Measurements from ENCODE around the gene MRRF.
"Not testable (repeated sequence)": the region's sequence is repeated elsewhere in the genome, so short reads cannot be mapped to it uniquely, and the experiment has no call there.

MRRF gene

DNA sequence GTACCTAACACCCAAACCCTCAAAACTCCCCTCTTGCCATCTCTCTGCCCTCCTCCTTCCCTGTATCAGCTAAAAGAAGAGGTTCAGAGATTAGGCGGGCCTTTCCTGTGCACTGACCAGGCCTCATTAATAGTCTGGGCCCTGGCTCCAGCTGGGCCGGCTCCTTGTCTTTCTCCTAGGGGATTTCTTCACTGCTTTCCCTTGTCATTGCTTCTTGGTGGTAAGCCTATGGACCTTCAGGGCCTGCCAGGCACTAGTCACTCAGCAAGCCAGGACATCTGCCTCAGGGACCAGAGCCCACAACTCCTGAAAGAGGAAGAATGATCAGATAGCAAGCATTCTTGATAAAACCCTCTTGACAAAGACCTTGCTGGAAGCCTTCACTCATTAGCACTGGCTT is 50.9 kb downstream of the MRRF start:
- POLR2A ChIA-PET, result no interaction called here
- CTCF ChIA-PET, result no interaction called here
- TF ChIP-seq CTBP1 (IDR thresholded peaks at IDR 0.05; ENCODE audit: borderline replicate concordance) (no peak), ELF4 (IDR thresholded peaks at IDR 0.05) (no peak), TARDBP (IDR thresholded peaks at IDR 0.05) (no peak), BHLHE40 (IDR thresholded peaks at IDR 0.05; ENCODE audit: borderline replicate concordance) (no peak), L3MBTL2 (conservative IDR thresholded peaks at IDR 0.05) (no peak), ARNT (IDR thresholded peaks at IDR 0.05) (no peak), FOXK2 (IDR thresholded peaks at IDR 0.05) (no peak), LEF1 (IDR thresholded peaks at IDR 0.05; ENCODE audit: borderline replicate concordance) (no peak), FOXM1 (IDR thresholded peaks at IDR 0.05; ENCODE audit: borderline replicate concordance) (no peak), ZNF384 (IDR thresholded peaks at IDR 0.05) (no peak), FOXA1 (IDR thresholded peaks at IDR 0.05) (no peak), HDGF (IDR thresholded peaks at IDR 0.05; ENCODE audit: borderline replicate concordance) (no peak), SUZ12 (IDR thresholded peaks at IDR 0.05) (no peak), NFRKB (IDR thresholded peaks at IDR 0.05) (no peak), SP1 (IDR thresholded peaks at IDR 0.05) (no peak)
- TF ChIP-seq, protein P1, sequence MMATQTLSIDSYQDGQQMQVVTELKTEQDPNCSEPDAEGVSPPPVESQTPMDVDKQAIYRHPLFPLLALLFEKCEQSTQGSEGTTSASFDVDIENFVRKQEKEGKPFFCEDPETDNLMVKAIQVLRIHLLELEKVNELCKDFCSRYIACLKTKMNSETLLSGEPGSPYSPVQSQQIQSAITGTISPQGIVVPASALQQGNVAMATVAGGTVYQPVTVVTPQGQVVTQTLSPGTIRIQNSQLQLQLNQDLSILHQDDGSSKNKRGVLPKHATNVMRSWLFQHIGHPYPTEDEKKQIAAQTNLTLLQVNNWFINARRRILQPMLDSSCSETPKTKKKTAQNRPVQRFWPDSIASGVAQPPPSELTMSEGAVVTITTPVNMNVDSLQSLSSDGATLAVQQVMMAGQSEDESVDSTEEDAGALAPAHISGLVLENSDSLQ (IDR thresholded peaks at IDR 0.05), result no peak
- no peak for DNase-seq (ENCODE audit: extremely low spot score)

DNA sequence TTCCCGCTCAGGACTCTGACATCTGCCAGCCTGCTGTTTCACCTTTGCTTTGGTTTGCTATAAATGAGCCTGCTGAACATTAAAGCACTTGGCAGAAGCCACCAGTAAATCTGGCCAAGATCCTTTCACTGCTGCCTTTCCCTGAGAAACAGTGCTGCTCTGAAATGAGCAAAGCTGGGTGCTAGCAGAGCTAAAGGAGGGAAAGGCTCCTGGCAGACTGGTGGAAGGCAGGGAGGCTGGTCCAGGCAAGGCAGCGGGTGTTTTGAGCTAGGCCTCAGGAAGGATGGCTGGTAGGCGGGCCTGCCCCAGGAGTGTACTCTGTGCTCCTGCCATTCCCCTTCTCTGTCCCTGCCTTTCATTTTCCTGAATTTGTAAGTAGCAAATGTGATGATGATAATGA is 53.6 kb downstream of the MRRF start:
- ChIA-PET CTCF (no interaction called here), POLR2A (no interaction called here)
- no peak for DNase-seq (ENCODE audit: extremely low spot score)
- no peak for TF ChIP-seq LEF1 (IDR thresholded peaks at IDR 0.05; ENCODE audit: borderline replicate concordance)

DNA sequence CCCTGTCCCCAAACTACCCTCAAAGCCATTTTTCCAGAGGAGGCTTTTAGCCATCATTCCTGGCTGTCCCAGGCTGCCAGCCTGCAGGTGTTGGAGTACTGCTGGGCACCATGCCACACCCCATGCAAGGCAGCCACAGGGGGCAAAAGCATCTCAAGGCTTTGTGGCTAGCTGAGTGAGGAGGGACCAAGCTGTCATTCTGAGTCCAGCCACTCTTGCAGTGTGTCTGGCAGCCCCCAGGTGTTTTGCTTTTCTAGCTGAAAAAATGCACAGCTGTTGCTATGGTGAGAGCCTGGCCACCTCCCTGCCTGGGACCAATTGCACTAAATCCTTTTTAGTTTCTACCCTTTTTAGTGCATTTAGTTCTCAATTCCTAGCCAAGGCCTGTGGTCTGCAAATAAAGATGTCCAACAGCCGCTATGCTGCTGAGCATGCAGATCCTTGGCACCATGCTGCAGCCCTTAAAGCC is 55.8 kb downstream of the MRRF start:
- CTCF ChIA-PET, result no interaction called here

DNA sequence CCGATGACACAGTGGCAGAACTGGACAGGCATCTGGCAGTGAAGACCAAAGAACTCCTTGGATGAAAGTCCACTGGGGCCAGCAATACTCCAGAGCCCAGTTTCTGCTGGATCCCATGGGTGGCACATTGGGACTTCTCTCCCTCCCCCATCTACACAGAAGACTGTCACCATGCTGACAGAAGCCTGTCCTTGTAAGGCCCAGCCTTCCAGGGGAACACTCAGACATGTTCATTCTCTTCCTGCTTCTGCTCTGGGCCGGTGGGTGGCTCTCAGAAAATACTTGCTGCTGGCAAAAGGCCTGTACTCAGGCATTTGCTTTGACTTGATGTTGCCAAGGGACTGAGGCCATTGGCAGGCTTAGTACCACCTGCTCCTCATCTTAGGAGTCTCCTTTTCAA is 57.9 kb downstream of the MRRF start:
- POLR2A ChIA-PET, result no interaction called here
- CTCF ChIA-PET, result no interaction called here
- TF ChIP-seq FOXA1 (IDR thresholded peaks at IDR 0.05), result no peak
- TF ChIP-seq NFRKB (IDR thresholded peaks at IDR 0.05), result no peak
- TF ChIP-seq HDGF (IDR thresholded peaks at IDR 0.05; ENCODE audit: borderline replicate concordance), result no peak
- no peak for TF ChIP-seq SUZ12 (IDR thresholded peaks at IDR 0.05)
- TF ChIP-seq ELF4 (IDR thresholded peaks at IDR 0.05), result no peak
- no peak for TF ChIP-seq LEF1 (IDR thresholded peaks at IDR 0.05; ENCODE audit: borderline replicate concordance)
- TF ChIP-seq FOXM1 (IDR thresholded peaks at IDR 0.05; ENCODE audit: borderline replicate concordance), result no peak
- TF ChIP-seq FOXK2 (IDR thresholded peaks at IDR 0.05), result no peak
- no peak for TF ChIP-seq CTBP1 (IDR thresholded peaks at IDR 0.05; ENCODE audit: borderline replicate concordance)
- no peak for TF ChIP-seq ZNF384 (IDR thresholded peaks at IDR 0.05)
- DNase-seq (ENCODE audit: extremely low spot score), result no peak

More for the DNA sequence above, 55.8 kb downstream of the MRRF start:
- POLR2A ChIA-PET, result no interaction called here
- TF ChIP-seq L3MBTL2 (conservative IDR thresholded peaks at IDR 0.05), result no peak
- TF ChIP-seq LEF1 (IDR thresholded peaks at IDR 0.05; ENCODE audit: borderline replicate concordance), result no peak
- no peak for TF ChIP-seq FOXK2 (IDR thresholded peaks at IDR 0.05)
- no peak for TF ChIP-seq ZNF384 (IDR thresholded peaks at IDR 0.05)
- TF ChIP-seq NFRKB (IDR thresholded peaks at IDR 0.05), result no peak
- TF ChIP-seq FOXA1 (IDR thresholded peaks at IDR 0.05), result no peak
- TF ChIP-seq ELF4 (IDR thresholded peaks at IDR 0.05), result no peak
- TF ChIP-seq CTBP1 (IDR thresholded peaks at IDR 0.05; ENCODE audit: borderline replicate concordance), result no peak
- TF ChIP-seq, protein P1 (IDR thresholded peaks at IDR 0.05), result no peak
- TF ChIP-seq FOXM1 (IDR thresholded peaks at IDR 0.05; ENCODE audit: borderline replicate concordance), result no peak
- TF ChIP-seq BHLHE40 (IDR thresholded peaks at IDR 0.05; ENCODE audit: borderline replicate concordance), result no peak
- TF ChIP-seq ARNT (IDR thresholded peaks at IDR 0.05), result no peak
- no peak for TF ChIP-seq SP1 (IDR thresholded peaks at IDR 0.05)
- TF ChIP-seq HDGF (IDR thresholded peaks at IDR 0.05; ENCODE audit: borderline replicate concordance), result no peak
- no peak for DNase-seq (ENCODE audit: extremely low spot score)

DNA sequence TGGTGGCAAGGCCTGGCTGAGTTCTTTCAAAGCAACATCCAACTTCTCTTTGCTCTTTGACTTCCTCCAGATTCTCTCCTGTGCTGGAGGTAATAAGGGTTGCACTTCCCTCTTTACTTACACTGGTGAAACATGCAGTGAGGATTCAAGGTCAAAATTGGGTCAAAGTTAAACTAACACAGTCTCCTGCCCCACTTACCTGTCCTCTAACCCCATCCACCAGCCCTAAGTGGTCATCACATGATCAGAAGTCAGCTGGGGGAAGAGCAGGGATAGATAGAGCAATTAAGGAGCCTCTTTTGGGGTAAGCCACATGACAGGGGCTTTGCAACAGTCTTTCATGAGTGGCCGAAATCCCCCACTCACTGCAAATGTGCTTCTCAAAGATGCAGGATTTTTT is 60.0 kb downstream of the MRRF start:
- CTCF ChIA-PET; POLR2A ChIA-PET; DNase-seq (ENCODE audit: extremely low spot score): not testable (repeated sequence)

DNA sequence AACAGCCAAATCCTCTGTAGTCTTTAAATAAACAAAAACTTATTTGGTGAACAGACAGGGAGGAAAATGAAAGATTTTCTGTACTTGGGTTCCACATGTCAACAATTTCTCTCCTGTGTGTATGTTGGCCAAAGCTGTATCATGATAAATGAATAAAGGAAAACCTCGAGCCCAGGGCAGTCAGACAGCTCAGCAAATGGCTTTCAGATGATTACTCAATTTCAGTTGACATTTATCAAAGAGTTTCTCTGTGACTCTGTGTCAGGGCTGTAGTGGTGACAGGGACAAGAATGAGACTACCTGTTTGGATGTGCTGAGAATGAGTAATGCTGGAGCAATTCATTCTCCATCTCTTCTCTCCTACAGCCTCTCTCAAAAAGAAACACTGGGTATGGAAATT is 60.4 kb downstream of the MRRF start:
- DNase-seq (ENCODE audit: extremely low spot score), result no peak
- TF ChIP-seq ARNT (IDR thresholded peaks at IDR 0.05), result no peak
- TF ChIP-seq FOXK2 (IDR thresholded peaks at IDR 0.05), result no peak
- TF ChIP-seq FOXM1 (IDR thresholded peaks at IDR 0.05; ENCODE audit: borderline replicate concordance), result no peak
- no peak for TF ChIP-seq ZNF384 (IDR thresholded peaks at IDR 0.05)
- no peak for TF ChIP-seq SUZ12 (IDR thresholded peaks at IDR 0.05)
- no peak for TF ChIP-seq NFRKB (IDR thresholded peaks at IDR 0.05)
- no peak for TF ChIP-seq ELF4 (IDR thresholded peaks at IDR 0.05)
- ChIA-PET CTCF (no interaction called here), POLR2A (no interaction called here)

DNA sequence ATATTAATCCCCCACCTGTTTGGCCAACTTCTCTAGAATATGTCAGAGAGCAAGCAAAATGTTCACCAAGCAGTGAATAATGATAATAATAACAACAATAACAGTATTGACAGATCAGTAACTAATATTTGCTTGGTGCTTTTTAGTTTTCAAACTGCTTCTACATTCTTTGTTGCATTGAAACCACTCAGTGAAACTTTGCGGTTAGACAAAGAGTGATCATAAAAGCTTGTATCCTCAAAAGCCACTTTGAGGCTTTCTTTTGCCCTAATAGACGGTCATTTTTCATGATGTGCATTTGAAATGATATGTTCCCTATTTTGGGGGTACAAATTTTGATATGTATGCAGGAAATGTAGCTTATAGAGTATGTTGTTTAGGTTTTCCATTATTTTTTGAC is 62.5 kb downstream of the MRRF start:
- ChIA-PET CTCF (no interaction called here), POLR2A (interaction anchor here (0.6 kb wide), 1 partner anchor 46 kb away, joined by 3 read pairs; no protein-coding TSS in a partner anchor)
- DNase-seq (ENCODE audit: extremely low spot score), result no peak
- no peak for TF ChIP-seq NFRKB (IDR thresholded peaks at IDR 0.05)
- no peak for TF ChIP-seq ZNF384 (IDR thresholded peaks at IDR 0.05)
- TF ChIP-seq CTBP1 (IDR thresholded peaks at IDR 0.05; ENCODE audit: borderline replicate concordance), result no peak
- TF ChIP-seq LEF1 (IDR thresholded peaks at IDR 0.05; ENCODE audit: borderline replicate concordance), result no peak
- TF ChIP-seq FOXA1 (IDR thresholded peaks at IDR 0.05), result no peak
- no peak for TF ChIP-seq FOXK2 (IDR thresholded peaks at IDR 0.05)
- no peak for TF ChIP-seq ELF4 (IDR thresholded peaks at IDR 0.05)
- TF ChIP-seq TARDBP (IDR thresholded peaks at IDR 0.05), result no peak
- TF ChIP-seq L3MBTL2 (conservative IDR thresholded peaks at IDR 0.05), result no peak

DNA sequence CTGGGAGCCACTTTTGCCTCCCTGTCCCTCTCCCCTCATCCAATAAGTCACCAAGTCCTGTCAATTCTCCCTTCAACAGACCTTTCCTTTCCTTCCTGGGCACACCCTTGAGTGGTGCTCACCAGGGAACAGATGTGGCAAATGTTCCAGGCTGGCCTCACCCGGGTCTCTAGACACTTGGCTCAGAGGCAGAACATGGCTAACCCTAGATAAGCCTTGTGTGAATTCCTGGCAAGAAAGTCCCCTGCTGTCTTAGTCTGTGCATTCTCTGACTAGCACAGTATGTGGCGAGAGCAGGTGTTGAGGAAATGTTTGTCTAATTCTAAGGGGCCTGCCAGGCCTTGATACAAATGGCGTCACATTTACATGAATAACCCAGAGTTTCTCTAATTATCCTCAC is 64.9 kb downstream of the MRRF start:
- no peak for TF ChIP-seq ZNF384 (IDR thresholded peaks at IDR 0.05)
- no peak for TF ChIP-seq LEF1 (IDR thresholded peaks at IDR 0.05; ENCODE audit: borderline replicate concordance)
- TF ChIP-seq L3MBTL2 (conservative IDR thresholded peaks at IDR 0.05), result no peak
- TF ChIP-seq HDGF (IDR thresholded peaks at IDR 0.05; ENCODE audit: borderline replicate concordance), result no peak
- no peak for TF ChIP-seq ELF4 (IDR thresholded peaks at IDR 0.05)
- TF ChIP-seq TARDBP (IDR thresholded peaks at IDR 0.05), result no peak
- no peak for TF ChIP-seq FOXM1 (IDR thresholded peaks at IDR 0.05; ENCODE audit: borderline replicate concordance)
- no peak for TF ChIP-seq SP1 (IDR thresholded peaks at IDR 0.05)
- no peak for TF ChIP-seq FOXA1 (IDR thresholded peaks at IDR 0.05)
- TF ChIP-seq, protein P1 (IDR thresholded peaks at IDR 0.05), result no peak
- TF ChIP-seq BHLHE40 (IDR thresholded peaks at IDR 0.05; ENCODE audit: borderline replicate concordance), result no peak
- no peak for TF ChIP-seq CTBP1 (IDR thresholded peaks at IDR 0.05; ENCODE audit: borderline replicate concordance)
- TF ChIP-seq NFRKB (IDR thresholded peaks at IDR 0.05), result no peak
- TF ChIP-seq SUZ12 (IDR thresholded peaks at IDR 0.05), result no peak
- TF ChIP-seq ARNT (IDR thresholded peaks at IDR 0.05), result no peak
- TF ChIP-seq FOXK2 (IDR thresholded peaks at IDR 0.05), result no peak
- CTCF ChIA-PET, result no interaction called here
- DNase-seq (ENCODE audit: extremely low spot score), result no peak
- POLR2A ChIA-PET, result no interaction called here

DNA sequence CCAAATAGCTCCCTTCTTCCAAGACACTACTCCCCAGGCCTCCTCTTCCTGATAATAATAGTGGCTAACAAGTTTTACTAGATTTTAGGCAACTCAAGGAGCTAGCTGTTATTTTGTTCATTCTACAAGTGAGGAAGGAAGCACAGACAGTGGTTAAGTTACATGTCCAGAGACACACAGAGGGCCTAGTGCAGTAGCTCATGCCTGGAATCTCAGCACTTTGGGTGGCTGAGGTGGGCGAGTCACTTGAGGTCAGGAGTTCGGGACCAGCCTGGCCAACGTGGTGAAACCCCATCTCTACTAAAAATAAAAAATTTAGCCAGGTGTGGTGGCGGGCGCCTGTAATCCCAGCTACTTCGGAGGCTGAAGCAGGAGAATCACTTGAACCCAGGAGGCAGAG is 65.8 kb downstream of the MRRF start:
- DNase-seq (ENCODE audit: extremely low spot score), result not testable (repeated sequence)
- POLR2A ChIA-PET, result interaction anchor here (0.5 kb wide), 1 partner anchor 187 kb away, joined by 3 read pairs; no protein-coding TSS in a partner anchor

More for the DNA sequence above, 65.8 kb downstream of the MRRF start:
- CTCF ChIA-PET, result not testable (repeated sequence)
